Measurements from ENCODE around the gene PRKX. TPM values are rescaled to one million over a fixed set of nuclear protein-coding genes. Genes with fewer than 3 reads are reported as not detected.
"Not testable (repeated sequence)": the region's sequence is repeated elsewhere in the genome, so short reads cannot be mapped to it uniquely, and the experiment has no call there.

Gene PRKX
- total RNA-seq = 14.5 to 17.1 TPM (median 16.2 TPM) in 3 replicates
- long read RNA-seq, full-length matches to known transcripts = 7 of 22 reads
- long read RNA-seq, partial matches to known transcripts = 7 of 22 reads
- long read RNA-seq, other reads (novel, unspliced or antisense) = 8 of 22 reads

DNA sequence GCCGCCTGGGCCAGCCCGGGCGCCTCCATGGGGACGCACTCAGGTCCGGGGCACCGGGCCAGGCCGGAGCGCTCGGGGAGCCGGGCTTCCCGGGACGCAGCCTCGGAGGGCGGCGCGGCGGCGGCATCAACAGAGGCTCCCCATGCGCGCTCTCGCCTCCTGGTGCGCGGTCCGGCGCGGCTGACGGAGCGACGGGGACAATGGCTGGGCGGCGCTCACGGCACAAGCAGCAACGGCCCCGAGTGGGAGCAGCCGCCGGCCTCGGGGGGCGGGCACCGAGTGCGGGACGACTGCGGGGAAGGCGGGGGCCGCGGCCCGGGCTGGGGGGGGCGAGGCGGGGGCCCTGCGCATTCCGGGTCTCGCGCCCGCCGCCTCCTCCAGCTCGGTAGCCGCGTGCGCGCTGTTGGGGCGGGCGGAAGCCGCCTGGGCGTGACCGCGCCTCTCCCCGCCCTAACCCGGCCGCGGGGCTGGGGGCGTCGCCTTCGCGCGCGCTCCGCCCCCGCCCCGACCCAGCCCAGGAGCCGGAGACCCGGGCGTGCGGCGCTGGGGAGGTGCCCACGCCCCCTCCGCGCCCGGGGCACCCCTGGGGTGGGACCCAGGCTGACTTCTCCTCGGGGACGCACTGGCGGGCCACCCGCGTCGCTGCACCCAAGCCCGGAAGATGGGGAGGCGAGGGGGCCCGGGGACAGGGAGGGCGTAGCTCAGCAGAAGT lies at the start of gene PRKX:
Gene PRKX, minus strand, starts transcription at position 425 of the 712 bp plus-strand sequence. Its CDS starts 396 bp downstream, at position 29.
- Mint-ChIP-seq H3K36me3 (ENCODE audit: low read depth) (peaks cover 1% of the 10 kb centered on the region), H3K27ac (ENCODE audit: unreplicated experiment) (peak within 1 kb of the TSS; percentile 90), H3K4me1 (ENCODE audit: low read depth) (peaks cover 19% of the 10 kb centered on the region), H3K27me3 (ENCODE audit: low read depth) (no peaks in the 10 kb centered on the region), H3K4me3 (ENCODE audit: unreplicated experiment) (peak within 1 kb of the TSS; percentile 92), H3K9me3 (ENCODE audit: low read depth) (no peaks in the 10 kb centered on the region)
- no peak for TF ChIP-seq CTCF (IDR thresholded peaks at IDR 0.05)
- peak; percentile 64 for DNase-seq (ENCODE audit: low spot score)

DNA sequence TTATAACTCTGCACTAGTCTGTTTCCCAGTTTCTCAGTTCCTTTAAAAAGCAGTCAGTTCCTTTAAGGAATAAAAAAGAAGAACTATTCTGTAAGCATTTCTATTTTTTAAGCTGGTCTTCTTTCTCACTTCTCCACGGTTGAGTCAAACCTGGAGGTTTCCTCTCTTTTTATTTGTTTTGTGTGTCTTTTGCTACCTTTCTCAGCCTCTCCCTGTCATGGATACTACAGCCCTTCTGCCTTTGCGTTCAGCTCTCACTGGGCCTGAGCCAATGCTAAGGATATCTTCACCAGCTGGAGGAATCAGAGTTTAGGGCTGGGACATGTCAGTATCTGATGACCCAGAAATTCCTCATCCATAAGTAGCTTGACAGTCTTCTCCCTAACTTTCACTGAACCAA lies 49.7 kb upstream of the PRKX start:
- H3K36me3 Mint-ChIP-seq (ENCODE audit: low read depth) = no peaks in the 10 kb centered on the region
- DNase-seq (ENCODE audit: low spot score) = no peak
- TF ChIP-seq CTCF (IDR thresholded peaks at IDR 0.05) = no peak
- H3K9me3 Mint-ChIP-seq (ENCODE audit: low read depth) = peaks cover 6% of the 10 kb centered on the region
- no peaks in the 10 kb centered on the region for H3K4me1 Mint-ChIP-seq (ENCODE audit: low read depth)
- H3K27ac Mint-ChIP-seq (ENCODE audit: unreplicated experiment) = no peak overlapping the region
- peaks cover 15% of the 10 kb centered on the region for H3K27me3 Mint-ChIP-seq (ENCODE audit: low read depth)
- H3K4me3 Mint-ChIP-seq (ENCODE audit: unreplicated experiment) = no peak overlapping the region

DNA sequence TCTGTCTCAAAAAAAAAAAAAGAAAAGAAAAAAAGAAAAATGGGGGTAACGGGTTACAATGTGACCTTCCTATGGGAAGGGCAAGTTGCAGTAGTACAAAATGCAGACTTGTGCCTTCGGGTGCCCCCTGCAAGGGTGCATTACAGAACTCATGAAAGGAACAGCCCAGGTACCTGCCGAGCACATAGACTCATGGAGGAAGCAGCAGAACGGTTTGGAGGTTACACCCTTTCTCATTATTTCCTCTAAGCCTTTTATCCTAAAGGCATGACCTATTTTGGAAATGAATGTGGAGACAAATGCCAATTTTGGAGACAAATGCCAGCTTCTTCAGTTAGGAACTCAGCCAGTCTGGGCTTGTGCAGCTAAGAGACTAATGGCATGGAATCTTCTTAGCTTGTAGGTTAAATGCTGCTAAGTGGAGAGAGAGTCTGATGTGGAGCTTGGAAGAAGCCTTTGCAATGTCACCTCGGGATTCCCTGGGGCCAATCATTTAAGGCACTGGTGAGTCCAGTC lies 44.1 kb upstream of the PRKX start:
- no peak for DNase-seq (ENCODE audit: low spot score)
- no peak overlapping the region for H3K4me3 Mint-ChIP-seq (ENCODE audit: unreplicated experiment)
- TF ChIP-seq CTCF (IDR thresholded peaks at IDR 0.05) = no peak
- no peaks in the 10 kb centered on the region for H3K9me3 Mint-ChIP-seq (ENCODE audit: low read depth)
- H3K36me3 Mint-ChIP-seq (ENCODE audit: low read depth) = no peaks in the 10 kb centered on the region
- H3K27ac Mint-ChIP-seq (ENCODE audit: unreplicated experiment) = no peak overlapping the region
- no peaks in the 10 kb centered on the region for H3K4me1 Mint-ChIP-seq (ENCODE audit: low read depth)
- H3K27me3 Mint-ChIP-seq (ENCODE audit: low read depth) = peaks cover 18% of the 10 kb centered on the region

- H3K4me1 Mint-ChIP-seq (ENCODE audit: low read depth) = no peaks in the 10 kb centered on the region
- DNase-seq (ENCODE audit: low spot score) = no peak
- H3K27me3 Mint-ChIP-seq (ENCODE audit: low read depth) = peaks cover 22% of the 10 kb centered on the region
- no peak for TF ChIP-seq CTCF (IDR thresholded peaks at IDR 0.05)
- no peak overlapping the region for H3K27ac Mint-ChIP-seq (ENCODE audit: unreplicated experiment)
- peaks cover 6% of the 10 kb centered on the region for H3K9me3 Mint-ChIP-seq (ENCODE audit: low read depth)
- H3K4me3 Mint-ChIP-seq (ENCODE audit: unreplicated experiment) = no peak overlapping the region
- H3K36me3 Mint-ChIP-seq (ENCODE audit: low read depth) = peaks cover 1% of the 10 kb centered on the region
Observed at GRCh38 chrX:3748052-3748559, 34.7 kb upstream of the PRKX start.

DNA sequence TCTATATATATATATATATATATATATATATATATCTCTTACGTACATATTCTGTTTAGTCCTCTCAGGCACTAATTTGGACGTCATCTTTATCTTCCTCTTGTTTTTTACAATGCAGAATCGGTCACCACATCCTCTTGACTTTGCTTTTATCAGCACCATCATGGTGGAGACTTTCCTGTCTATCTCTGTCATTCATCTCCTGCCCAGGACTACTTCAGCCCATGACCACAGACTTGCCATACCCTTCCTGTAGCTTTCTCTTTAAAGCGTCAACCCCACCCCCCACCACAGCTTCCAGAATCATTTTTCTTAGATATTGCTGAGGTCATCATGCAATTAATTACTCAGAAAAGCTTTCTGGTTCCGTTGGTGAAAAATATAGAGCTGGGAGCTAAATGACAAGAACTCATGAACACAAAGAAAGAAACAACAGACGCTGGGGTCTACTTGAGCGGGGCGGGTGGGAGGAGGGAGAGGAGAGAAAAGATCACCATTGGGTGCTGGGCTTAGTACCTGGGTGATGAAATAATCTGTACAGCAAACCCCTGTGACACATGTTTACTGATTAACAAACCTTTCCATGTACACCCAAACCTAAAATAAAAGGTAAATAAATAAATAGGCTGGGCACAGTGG lies 30.5 kb upstream of the PRKX start:
- no peak for TF ChIP-seq CTCF (IDR thresholded peaks at IDR 0.05)
- peaks cover 13% of the 10 kb centered on the region for H3K9me3 Mint-ChIP-seq (ENCODE audit: low read depth)
- H3K4me1 Mint-ChIP-seq (ENCODE audit: low read depth) = no peaks in the 10 kb centered on the region
- H3K27me3 Mint-ChIP-seq (ENCODE audit: low read depth) = peaks cover 17% of the 10 kb centered on the region
- H3K27ac Mint-ChIP-seq (ENCODE audit: unreplicated experiment) = no peak overlapping the region
- H3K4me3 Mint-ChIP-seq (ENCODE audit: unreplicated experiment) = no peak overlapping the region
- DNase-seq (ENCODE audit: low spot score) = no peak
- H3K36me3 Mint-ChIP-seq (ENCODE audit: low read depth) = peaks cover 3% of the 10 kb centered on the region

- H3K9me3 Mint-ChIP-seq (ENCODE audit: low read depth) = peaks cover 15% of the 10 kb centered on the region
- H3K36me3 Mint-ChIP-seq (ENCODE audit: low read depth); H3K27me3 Mint-ChIP-seq (ENCODE audit: low read depth); H3K4me1 Mint-ChIP-seq (ENCODE audit: low read depth); H3K4me3 Mint-ChIP-seq (ENCODE audit: unreplicated experiment); DNase-seq (ENCODE audit: low spot score); H3K27ac Mint-ChIP-seq (ENCODE audit: unreplicated experiment): not testable (repeated sequence)
Observed at GRCh38 chrX:3740946-3741345, 27.5 kb upstream of the PRKX start.
